ENCODE results near the gene LAGE3. TPM values are rescaled to one million over a fixed set of nuclear protein-coding genes. Genes with fewer than 3 reads are reported as not detected.

The LAGE3 gene
- total RNA-seq, 2 donors from 2014 or later = 20.2 to 27.4 TPM

DNA sequence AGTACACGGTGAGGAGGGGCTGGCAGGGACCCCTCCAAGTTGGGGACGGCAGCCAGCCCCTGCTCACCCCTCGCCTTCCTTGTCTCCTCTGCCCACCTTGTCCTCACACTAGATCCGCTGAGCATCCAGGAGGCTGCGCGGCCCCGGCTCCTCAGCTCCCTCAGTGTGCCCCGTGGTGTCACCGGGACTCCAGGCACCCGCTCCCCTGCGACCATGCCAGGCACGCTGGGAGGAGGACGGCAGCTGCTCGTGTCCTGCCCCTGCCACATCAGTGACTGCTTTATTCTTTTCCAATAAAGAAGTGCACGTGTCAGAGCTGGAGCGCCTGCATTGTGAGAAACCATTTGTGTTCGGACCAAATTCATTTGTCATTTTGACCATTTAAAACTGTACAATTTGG, 28.8 kb downstream of the LAGE3 start:
- 92 to 100% methylated on average over 7 to 11 of the region's 17 CpGs for WGBS, 2 donors
- intact Hi-C loops (cut with DNase I) = no loop called here
- no peaks in the 10 kb centered on the region for H3K27me3 ChIP-seq
- H3K27ac ChIP-seq = no peak overlapping the region
- TF ChIP-seq POLR2A (IDR thresholded peaks at IDR 0.05) (no peak), CTCF (IDR thresholded peaks at IDR 0.05) (no peak)
- peaks cover 8% of the 10 kb centered on the region for H3K4me1 ChIP-seq
- H3K4me3 ChIP-seq = no peak overlapping the region
- DNase-seq (no peak), ATAC-seq (no peak)
- H3K9me3 ChIP-seq = no peaks in the 10 kb centered on the region
- peaks cover 0 to 6% of the 10 kb centered on the region in 2 donors for H3K36me3 ChIP-seq (replicated peaks in 1 of 2; ENCODE audit: insufficient read depth in 1 of 2, low read depth in 2 of 2)

- WGBS, 2 donors = 93 to 95% methylated on average over 11 of the region's 18 CpGs
- intact Hi-C loops (cut with DNase I) = no loop called here
- ATAC-seq = no peak
Observed at GRCh38 chrX:154449618-154450017, 29.5 kb downstream of the LAGE3 start.

GRCh38 chrX:154448484-154448883, 30.6 kb downstream of the LAGE3 start:
- H3K4me3 ChIP-seq = no peak overlapping the region
- TF ChIP-seq CTCF (IDR thresholded peaks at IDR 0.05) = no peak
- no peak for TF ChIP-seq POLR2A (IDR thresholded peaks at IDR 0.05)
- intact Hi-C loops (cut with DNase I) = no loop called here
- H3K36me3 ChIP-seq (replicated peaks in 1 of 2; ENCODE audit: insufficient read depth in 1 of 2, low read depth in 2 of 2) = peaks cover 0 to 6% of the 10 kb centered on the region in 2 donors
- H3K9me3 ChIP-seq = no peaks in the 10 kb centered on the region
- H3K27ac ChIP-seq = no peak overlapping the region
- no peaks in the 10 kb centered on the region for H3K27me3 ChIP-seq
- no peak for DNase-seq
- ATAC-seq = no peak
- 80% methylated on average over 1 to 13 of the region's 14 CpGs for WGBS, 2 donors
- peaks cover 19% of the 10 kb centered on the region for H3K4me1 ChIP-seq

More at GRCh38 chrX:154449618-154450017, 29.5 kb downstream of the LAGE3 start:
- H3K4me3 ChIP-seq = no peak overlapping the region
- no peak for DNase-seq
- H3K27me3 ChIP-seq = no peaks in the 10 kb centered on the region
- H3K9me3 ChIP-seq = no peaks in the 10 kb centered on the region
- H3K27ac ChIP-seq = no peak overlapping the region
- TF ChIP-seq CTCF (IDR thresholded peaks at IDR 0.05) = no peak
- H3K36me3 ChIP-seq (replicated peaks in 1 of 2; ENCODE audit: insufficient read depth in 1 of 2, low read depth in 2 of 2) = peaks cover 0 to 6% of the 10 kb centered on the region in 2 donors
- peaks cover 15% of the 10 kb centered on the region for H3K4me1 ChIP-seq

DNA sequence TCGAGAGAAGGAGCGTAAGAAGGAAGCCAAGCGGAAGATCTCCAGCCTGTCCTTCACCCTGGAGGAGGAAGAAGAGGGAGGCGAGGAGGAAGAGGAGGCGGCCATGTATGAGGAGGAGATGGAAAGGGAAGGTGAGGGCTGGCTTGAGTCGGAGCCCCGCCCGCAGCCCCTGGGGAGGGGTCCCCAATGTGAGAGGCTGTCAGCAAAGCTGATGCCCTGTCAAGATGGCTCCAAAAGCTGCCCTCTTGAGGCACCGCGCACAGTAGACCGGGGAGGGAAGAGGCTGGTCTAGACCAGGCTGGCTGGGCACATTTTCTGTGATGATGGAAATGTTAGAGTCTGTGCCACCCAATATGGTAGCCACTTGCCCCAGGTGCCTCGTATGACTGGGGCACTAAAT, 32.7 kb downstream of the LAGE3 start:
- DNase-seq (no peak), ATAC-seq (no peak)
- H3K4me3 ChIP-seq = no peak overlapping the region
- H3K4me1 ChIP-seq = peaks cover 22% of the 10 kb centered on the region
- no peaks in the 10 kb centered on the region for H3K27me3 ChIP-seq
- TF ChIP-seq CTCF (IDR thresholded peaks at IDR 0.05) (no peak), POLR2A (IDR thresholded peaks at IDR 0.05) (no peak)
- no peak overlapping the region for H3K27ac ChIP-seq
- 85 to 100% methylated on average over 6 to 12 of the region's 12 CpGs for WGBS, 2 donors
- no peaks in the 10 kb centered on the region for H3K9me3 ChIP-seq
- intact Hi-C loops (cut with DNase I) = no loop called here
- peaks cover 0 to 6% of the 10 kb centered on the region in 2 donors for H3K36me3 ChIP-seq (replicated peaks in 1 of 2; ENCODE audit: insufficient read depth in 1 of 2, low read depth in 2 of 2)

- Histone ChIP-seq H3K27ac (no peak overlapping the region), H3K27me3 (no peaks in the 10 kb centered on the region), H3K4me3 (no peak overlapping the region), H3K4me1 (peaks cover 22% of the 10 kb centered on the region), H3K36me3 (replicated peaks in 1 of 2; ENCODE audit: insufficient read depth in 1 of 2, low read depth in 2 of 2) (peaks cover 0 to 6% of the 10 kb centered on the region in 2 donors), H3K9me3 (no peaks in the 10 kb centered on the region)
- no peak for ATAC-seq
- 96 to 100% methylated on average over 4 to 9 of the region's 16 CpGs for WGBS, 2 donors
- TF ChIP-seq POLR2A (IDR thresholded peaks at IDR 0.05) = no peak
- TF ChIP-seq CTCF (IDR thresholded peaks at IDR 0.05) = no peak
- intact Hi-C loops (cut with DNase I) = no loop called here
- DNase-seq = no peak
Observed at GRCh38 chrX:154445776-154446175, 33.3 kb downstream of the LAGE3 start.

Data from body of pancreas (tissue), 4 donors.